AG09309 (cell line): ENCODE results near the gene RSF1.

Source experiments
- DNase-seq: peaks from one replicate; pipeline ENCODE4 v3.0.0-alpha.2; 2010; ENCODE audit warnings: low read depth
- H3K4me3 ChIP-seq: 2 replicates; pipeline ENCODE4 v1.5.1; 2011; ENCODE audit warnings: mild to moderate bottlenecking, low read depth, low read length, moderate library complexity; ENCODE audit not compliant: control insufficient read depth
- TF ChIP-seq, protein P1 (sequence below): IDR thresholded peaks from 2 replicates; pipeline ENCODE4 v1.5.1; 2011; ENCODE audit warnings: mild to moderate bottlenecking, low read depth, low read length, inconsistent platforms; ENCODE audit not compliant: insufficient read depth, control insufficient read depth; ENCODE audit errors: missing control alignments

Gene RSF1

DNA sequence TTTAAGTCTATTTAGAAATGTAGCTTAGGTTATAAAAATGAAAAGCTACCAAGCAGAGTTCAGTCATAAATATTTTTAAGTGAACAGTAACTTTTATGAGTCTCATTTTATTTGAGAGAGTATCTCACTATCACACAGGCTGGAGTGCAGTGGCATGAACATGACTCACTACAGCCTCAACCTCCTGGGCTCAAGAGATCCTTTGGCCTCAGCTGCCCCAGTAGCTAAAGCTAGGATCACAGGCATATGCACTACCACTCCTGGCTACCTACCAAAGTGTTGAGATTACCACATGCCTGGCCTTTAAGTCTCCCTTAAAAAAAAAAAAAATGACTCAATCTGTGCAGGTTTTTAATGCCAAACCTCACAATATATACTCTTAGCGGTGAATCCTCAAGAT is 148.3 kb downstream of the RSF1 start:
- H3K4me3 ChIP-seq: no peak overlapping the region
- TF ChIP-seq, protein P1, sequence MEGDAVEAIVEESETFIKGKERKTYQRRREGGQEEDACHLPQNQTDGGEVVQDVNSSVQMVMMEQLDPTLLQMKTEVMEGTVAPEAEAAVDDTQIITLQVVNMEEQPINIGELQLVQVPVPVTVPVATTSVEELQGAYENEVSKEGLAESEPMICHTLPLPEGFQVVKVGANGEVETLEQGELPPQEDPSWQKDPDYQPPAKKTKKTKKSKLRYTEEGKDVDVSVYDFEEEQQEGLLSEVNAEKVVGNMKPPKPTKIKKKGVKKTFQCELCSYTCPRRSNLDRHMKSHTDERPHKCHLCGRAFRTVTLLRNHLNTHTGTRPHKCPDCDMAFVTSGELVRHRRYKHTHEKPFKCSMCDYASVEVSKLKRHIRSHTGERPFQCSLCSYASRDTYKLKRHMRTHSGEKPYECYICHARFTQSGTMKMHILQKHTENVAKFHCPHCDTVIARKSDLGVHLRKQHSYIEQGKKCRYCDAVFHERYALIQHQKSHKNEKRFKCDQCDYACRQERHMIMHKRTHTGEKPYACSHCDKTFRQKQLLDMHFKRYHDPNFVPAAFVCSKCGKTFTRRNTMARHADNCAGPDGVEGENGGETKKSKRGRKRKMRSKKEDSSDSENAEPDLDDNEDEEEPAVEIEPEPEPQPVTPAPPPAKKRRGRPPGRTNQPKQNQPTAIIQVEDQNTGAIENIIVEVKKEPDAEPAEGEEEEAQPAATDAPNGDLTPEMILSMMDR: no peak
- DNase-seq: peak; percentile 97

DNA sequence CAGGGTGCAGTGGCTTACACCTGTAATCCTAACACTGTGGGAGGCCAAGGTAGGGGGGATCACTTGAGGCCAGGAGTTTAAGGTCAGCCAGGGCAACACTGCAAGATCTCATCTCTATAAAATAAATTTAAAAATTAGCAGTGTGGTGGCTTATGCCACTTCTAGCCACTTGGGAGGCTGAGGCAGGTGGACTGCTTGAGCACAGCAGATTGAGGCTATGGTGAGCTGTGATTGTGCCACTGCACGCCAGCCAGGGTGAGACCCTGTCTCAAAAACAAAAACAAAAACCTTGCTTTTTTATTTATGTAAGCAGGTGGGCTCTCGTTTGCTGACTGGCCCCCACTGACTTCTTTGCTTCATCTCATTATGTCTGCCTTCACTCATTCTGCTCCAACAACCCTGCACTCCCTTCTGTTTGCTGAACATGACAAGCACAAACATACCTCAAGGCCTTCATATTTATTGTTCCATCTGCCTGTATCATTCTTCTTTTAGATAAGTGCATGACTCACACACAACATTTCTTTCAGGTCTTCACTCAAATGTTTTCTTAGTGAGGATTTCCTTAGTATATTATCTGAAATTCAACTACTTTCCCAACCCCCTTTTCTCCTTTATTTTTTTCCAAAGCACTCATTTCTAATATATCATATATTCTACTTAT is 150.5 kb downstream of the RSF1 start:
- no peak overlapping the region for H3K4me3 ChIP-seq
- DNase-seq: no peak
- TF ChIP-seq, protein P1: no peak

DNA sequence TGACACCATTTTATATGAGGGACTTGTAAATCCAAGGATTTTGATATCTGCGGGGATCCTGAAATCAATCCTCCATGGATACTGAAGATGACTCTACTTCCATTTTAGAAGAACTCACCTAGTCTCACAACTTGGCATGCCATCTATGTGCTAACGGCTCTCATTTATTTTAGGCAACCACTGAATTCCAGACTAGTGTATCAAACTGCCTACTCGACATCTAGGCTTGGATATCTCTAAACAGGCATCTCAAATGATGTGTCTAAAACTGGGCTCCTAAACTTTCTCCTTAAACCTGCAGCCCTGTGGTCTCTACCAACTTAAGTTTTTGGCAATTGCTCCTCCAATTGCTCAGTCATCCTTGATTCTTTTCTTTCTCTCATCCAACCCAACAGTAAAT is 151.8 kb downstream of the RSF1 start:
- TF ChIP-seq, protein P1: no peak
- H3K4me3 ChIP-seq: no peak overlapping the region
- DNase-seq: no peak

DNA sequence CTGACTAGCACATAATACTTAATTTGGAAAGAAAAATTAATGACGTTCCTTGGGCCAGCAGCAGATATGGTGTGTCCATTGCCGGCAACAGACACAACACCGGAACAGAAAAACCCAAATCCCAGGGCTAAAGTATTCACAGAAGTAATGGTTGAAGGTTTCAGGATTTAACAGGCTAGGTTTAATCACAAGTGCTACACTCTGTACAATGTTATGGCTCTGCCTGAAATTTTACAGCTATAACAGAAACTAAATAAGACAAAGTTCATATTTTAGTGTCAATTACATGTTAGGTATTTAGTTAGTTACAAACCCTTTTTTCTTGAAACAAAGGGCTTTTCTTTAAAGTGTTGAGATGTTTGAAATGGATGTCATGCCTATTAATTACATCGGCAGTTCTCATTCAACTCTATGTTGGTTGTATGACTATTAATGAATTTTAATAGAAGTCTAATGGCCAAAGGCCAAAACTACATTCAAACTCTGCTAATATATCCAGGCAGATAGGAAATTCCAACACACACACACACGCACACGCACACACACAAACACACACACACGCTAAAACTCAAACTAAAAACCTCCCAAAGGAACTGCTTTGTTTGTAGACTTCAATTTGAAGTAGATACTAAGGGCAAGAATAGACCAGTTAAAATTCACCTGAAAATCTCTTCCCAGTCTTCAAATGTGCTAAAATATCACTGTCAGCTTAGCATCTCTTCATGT is 155.1 kb downstream of the RSF1 start:
- no peak for DNase-seq
- TF ChIP-seq, protein P1: no peak
- no peak overlapping the region for H3K4me3 ChIP-seq

DNA sequence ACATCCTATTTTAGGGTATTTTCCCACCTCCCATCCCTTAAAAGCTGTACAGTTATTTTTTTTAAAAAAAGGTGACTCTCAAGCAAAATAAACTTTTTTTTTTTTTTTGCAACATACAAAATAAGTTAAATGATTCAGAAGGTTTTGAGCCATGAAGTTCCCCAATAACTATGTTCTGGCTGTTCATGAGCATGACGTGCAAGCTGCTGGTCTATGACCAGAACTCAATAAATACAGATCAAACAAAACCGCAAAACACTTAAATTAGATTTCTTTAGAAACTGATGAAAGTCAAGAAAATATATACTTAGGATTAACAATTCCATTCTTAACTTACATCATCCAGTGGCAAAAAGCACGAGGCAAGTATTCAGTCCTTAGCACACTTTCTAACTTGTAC is 158.9 kb downstream of the RSF1 start:
- TF ChIP-seq, protein P1: no peak
- no peak overlapping the region for H3K4me3 ChIP-seq

DNA sequence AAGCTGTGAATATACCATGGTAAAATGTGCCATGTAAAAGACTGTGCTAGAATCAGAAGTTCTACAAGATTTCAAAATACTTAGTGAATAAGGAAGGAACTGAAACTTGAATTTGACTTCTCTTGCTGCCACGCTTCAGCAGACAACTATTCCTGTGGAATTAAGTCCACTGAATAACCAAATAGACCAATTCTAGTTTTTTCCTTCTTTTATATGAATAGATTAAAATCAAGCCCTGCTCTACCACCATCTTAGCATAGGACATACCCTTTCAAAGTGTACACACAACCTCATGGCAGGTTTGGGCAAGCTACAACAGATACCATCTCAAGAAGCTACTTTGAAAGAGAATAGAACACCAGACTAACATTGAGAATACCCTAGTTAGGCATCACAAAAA is 159.6 kb downstream of the RSF1 start:
- TF ChIP-seq, protein P1: no peak
- no peak overlapping the region for H3K4me3 ChIP-seq
- no peak for DNase-seq

More for the DNA sequence above, 158.9 kb downstream of the RSF1 start:
- no peak for DNase-seq
